ENCODE data around the gene FAM53A.

Gene FAM53A

DNA sequence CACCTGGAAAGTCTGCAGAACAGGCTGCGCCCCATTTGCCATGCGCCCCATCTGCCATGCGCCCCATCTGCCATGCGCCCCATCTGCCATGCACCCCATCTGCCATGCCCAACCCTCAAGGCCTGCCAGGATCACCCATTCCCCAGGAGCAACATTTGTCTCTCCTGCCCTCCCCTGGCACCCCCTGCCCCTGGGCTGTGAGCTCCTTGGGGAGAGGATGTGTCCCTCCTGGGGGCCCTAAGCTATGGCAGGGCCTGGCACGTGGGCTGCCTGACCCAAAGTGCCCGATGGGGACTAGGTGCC lies 82.6 kb downstream of the FAM53A start:
- no peak overlapping the region for H2BK15ac ChIP-seq (replicated peaks; ENCODE audit: low read depth)
- no peak overlapping the region for H3K56ac ChIP-seq (ENCODE audit: low read length)
- no peak overlapping the region for H3K9ac ChIP-seq (ENCODE audit: low read length)
- H3K79me2 ChIP-seq (ENCODE audit: control insufficient read depth, insufficient read depth, low read length), result no peaks in the 10 kb centered on the region
- no peak overlapping the region for H3K4me3 ChIP-seq (ENCODE audit: low read length)
- H2BK5ac ChIP-seq (ENCODE audit: low read length), result no peak overlapping the region
- no peaks in the 10 kb centered on the region for H3K27me3 ChIP-seq (ENCODE audit: insufficient read depth, low read length, poor library complexity)
- H3K4me1 ChIP-seq (ENCODE audit: control insufficient read depth, low read depth, low read length), result no peaks in the 10 kb centered on the region
- H3K4me2 ChIP-seq (ENCODE audit: low read length), result no peak overlapping the region
- H3K27ac ChIP-seq (ENCODE audit: low read depth, low read length), result no peak overlapping the region
- H3K18ac ChIP-seq (ENCODE audit: low read length), result no peak overlapping the region
- H2BK120ac ChIP-seq (ENCODE audit: low read depth, low read length), result no peak overlapping the region
- WGBS (ENCODE audit: extremely low coverage, insufficient coverage, low lambda C conversion rate), result no CpG with 5 or more reads among the region's 6 CpGs
- H3K79me1 ChIP-seq (ENCODE audit: low read length), result no peaks in the 10 kb centered on the region
- no peak for DNase-seq
- no peaks in the 10 kb centered on the region for H3K36me3 ChIP-seq (ENCODE audit: control insufficient read depth, insufficient read depth, low read length)
- no peak overlapping the region for H2AK5ac ChIP-seq (ENCODE audit: low read length)
- no peak overlapping the region for H3K4ac ChIP-seq (ENCODE audit: low read depth, low read length)
- no peak overlapping the region for H4K8ac ChIP-seq (ENCODE audit: low read depth, low read length)
- no peak overlapping the region for H3K23ac ChIP-seq (ENCODE audit: low read length)
- H4K5ac ChIP-seq (ENCODE audit: low read length), result no peak overlapping the region

GRCh38 chr4:1600811-1601532 lies 83.1 kb downstream of the FAM53A start:
- Histone ChIP-seq H3K36me3 (ENCODE audit: control insufficient read depth, insufficient read depth, low read length) (no peaks in the 10 kb centered on the region), H3K9ac (ENCODE audit: low read length) (no peak overlapping the region), H2BK15ac (replicated peaks; ENCODE audit: low read depth) (no peak overlapping the region), H3K79me2 (ENCODE audit: control insufficient read depth, insufficient read depth, low read length) (no peaks in the 10 kb centered on the region), H3K4me1 (ENCODE audit: control insufficient read depth, low read depth, low read length) (no peaks in the 10 kb centered on the region), H3K23ac (ENCODE audit: low read length) (no peak overlapping the region), H3K4me2 (ENCODE audit: low read length) (no peak overlapping the region), H2BK5ac (ENCODE audit: low read length) (no peak overlapping the region), H3K56ac (ENCODE audit: low read length) (no peak overlapping the region), H3K18ac (ENCODE audit: low read length) (no peak overlapping the region), H3K4me3 (ENCODE audit: low read length) (no peak overlapping the region), H3K27ac (ENCODE audit: low read depth, low read length) (no peak overlapping the region), H3K27me3 (ENCODE audit: insufficient read depth, low read length, poor library complexity) (no peaks in the 10 kb centered on the region), H3K79me1 (ENCODE audit: low read length) (no peaks in the 10 kb centered on the region), H4K8ac (ENCODE audit: low read depth, low read length) (no peak overlapping the region), H3K4ac (ENCODE audit: low read depth, low read length) (no peak overlapping the region), H2AK5ac (ENCODE audit: low read length) (no peak overlapping the region), H2BK120ac (ENCODE audit: low read depth, low read length) (no peak overlapping the region), H4K5ac (ENCODE audit: low read length) (no peak overlapping the region)
- no peak for DNase-seq
- WGBS (ENCODE audit: extremely low coverage, insufficient coverage, low lambda C conversion rate), result no CpG with 5 or more reads among the region's 27 CpGs

- Histone ChIP-seq H3K9ac (ENCODE audit: low read length) (no peak overlapping the region), H3K79me1 (ENCODE audit: low read length) (no peaks in the 10 kb centered on the region), H4K5ac (ENCODE audit: low read length) (no peak overlapping the region), H3K18ac (ENCODE audit: low read length) (no peak overlapping the region), H2AK5ac (ENCODE audit: low read length) (no peak overlapping the region), H2BK15ac (replicated peaks; ENCODE audit: low read depth) (no peak overlapping the region), H3K27me3 (ENCODE audit: insufficient read depth, low read length, poor library complexity) (no peaks in the 10 kb centered on the region), H3K4me3 (ENCODE audit: low read length) (no peak overlapping the region), H3K4me1 (ENCODE audit: control insufficient read depth, low read depth, low read length) (no peaks in the 10 kb centered on the region), H2BK5ac (ENCODE audit: low read length) (no peak overlapping the region), H3K23ac (ENCODE audit: low read length) (no peak overlapping the region), H3K4ac (ENCODE audit: low read depth, low read length) (no peak overlapping the region), H3K36me3 (ENCODE audit: control insufficient read depth, insufficient read depth, low read length) (no peaks in the 10 kb centered on the region), H2BK120ac (ENCODE audit: low read depth, low read length) (no peak overlapping the region), H3K56ac (ENCODE audit: low read length) (no peak overlapping the region), H4K8ac (ENCODE audit: low read depth, low read length) (no peak overlapping the region), H3K27ac (ENCODE audit: low read depth, low read length) (no peak overlapping the region), H3K4me2 (ENCODE audit: low read length) (no peak overlapping the region), H3K79me2 (ENCODE audit: control insufficient read depth, insufficient read depth, low read length) (no peaks in the 10 kb centered on the region)
- DNase-seq, result no peak
- WGBS (ENCODE audit: extremely low coverage, insufficient coverage, low lambda C conversion rate), result no CpG with 5 or more reads among the region's 15 CpGs
Observed at GRCh38 chr4:1600211-1600780, 83.8 kb downstream of the FAM53A start.

DNA sequence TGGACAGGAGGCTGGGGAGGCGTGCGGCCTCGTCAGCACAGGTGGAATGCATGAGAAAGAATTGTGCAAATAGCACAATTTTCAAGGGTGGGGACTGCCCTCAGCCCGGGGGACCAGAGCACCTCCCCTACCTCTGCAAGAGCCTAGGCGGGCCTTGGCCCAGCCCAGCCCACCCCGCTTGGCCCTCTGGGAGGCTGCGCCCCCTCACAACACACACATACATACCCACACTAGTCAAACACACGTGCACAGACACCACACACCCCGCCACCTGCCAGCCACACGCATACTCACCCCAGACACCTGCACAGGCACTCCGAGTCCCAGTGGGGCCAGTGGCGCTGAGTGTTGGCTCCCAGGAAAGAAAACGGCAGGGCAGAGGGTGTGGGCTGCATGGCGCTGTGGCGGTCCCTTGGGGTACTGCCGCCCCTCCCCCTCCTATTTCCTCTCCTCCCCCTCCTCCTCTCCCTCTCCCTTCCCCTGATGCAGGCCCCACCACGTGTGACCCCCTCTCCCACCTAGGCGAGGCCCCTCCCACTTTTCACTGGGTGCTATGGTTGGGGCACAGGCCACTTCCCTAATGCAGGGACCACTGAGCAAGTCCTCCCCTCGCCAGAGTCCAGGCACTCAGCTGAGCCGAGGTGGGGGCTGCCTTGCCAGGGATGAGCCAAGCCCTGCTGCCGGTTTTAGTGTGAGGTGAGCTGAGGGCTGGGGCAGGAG lies 84.5 kb downstream of the FAM53A start:
- no peaks in the 10 kb centered on the region for H3K79me1 ChIP-seq (ENCODE audit: low read length)
- H3K23ac ChIP-seq (ENCODE audit: low read length), result no peak overlapping the region
- H3K27me3 ChIP-seq (ENCODE audit: insufficient read depth, low read length, poor library complexity), result no peaks in the 10 kb centered on the region
- no CpG with 5 or more reads among the region's 21 CpGs for WGBS (ENCODE audit: extremely low coverage, insufficient coverage, low lambda C conversion rate)
- H3K4me3 ChIP-seq (ENCODE audit: low read length), result no peak overlapping the region
- H3K9ac ChIP-seq (ENCODE audit: low read length), result no peak overlapping the region
- peak overlapping the region; percentile 15 for H3K56ac ChIP-seq (ENCODE audit: low read length)
- no peak overlapping the region for H4K5ac ChIP-seq (ENCODE audit: low read length)
- no peak overlapping the region for H2AK5ac ChIP-seq (ENCODE audit: low read length)
- no peak overlapping the region for H3K4me2 ChIP-seq (ENCODE audit: low read length)
- no peaks in the 10 kb centered on the region for H3K36me3 ChIP-seq (ENCODE audit: control insufficient read depth, insufficient read depth, low read length)
- H3K4me1 ChIP-seq (ENCODE audit: control insufficient read depth, low read depth, low read length), result no peaks in the 10 kb centered on the region
- no peak overlapping the region for H2BK5ac ChIP-seq (ENCODE audit: low read length)
- no peak for DNase-seq
- no peak overlapping the region for H2BK15ac ChIP-seq (replicated peaks; ENCODE audit: low read depth)
- H4K8ac ChIP-seq (ENCODE audit: low read depth, low read length), result no peak overlapping the region
- no peak overlapping the region for H2BK120ac ChIP-seq (ENCODE audit: low read depth, low read length)
- H3K79me2 ChIP-seq (ENCODE audit: control insufficient read depth, insufficient read depth, low read length), result no peaks in the 10 kb centered on the region
- H3K27ac ChIP-seq (ENCODE audit: low read depth, low read length), result no peak overlapping the region
- no peak overlapping the region for H3K18ac ChIP-seq (ENCODE audit: low read length)
- H3K4ac ChIP-seq (ENCODE audit: low read depth, low read length), result no peak overlapping the region

DNA sequence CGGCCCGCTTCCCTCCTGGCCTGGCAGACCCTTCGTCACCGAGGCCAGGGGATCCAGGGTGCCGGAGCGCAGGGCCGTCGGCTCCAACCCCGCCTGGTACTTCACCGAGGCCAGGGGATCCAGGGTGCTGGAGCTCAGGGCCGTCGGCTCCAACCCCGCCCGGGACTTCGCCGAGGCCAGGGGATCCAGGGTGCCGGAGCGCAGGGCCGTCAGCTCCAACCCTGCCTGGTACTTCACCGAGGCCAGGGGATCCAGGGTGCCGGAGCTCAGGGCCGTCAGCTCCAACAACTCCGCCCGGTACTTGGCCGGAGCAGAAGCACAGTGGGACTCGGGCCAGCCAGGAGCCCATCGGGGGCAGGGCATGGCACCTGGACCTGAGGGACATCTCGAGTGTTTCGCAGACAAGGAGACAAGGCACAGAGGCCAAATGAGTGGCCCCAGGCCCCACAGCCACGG lies 85.1 kb downstream of the FAM53A start:
- no peak overlapping the region for H4K8ac ChIP-seq (ENCODE audit: low read depth, low read length)
- H3K4ac ChIP-seq (ENCODE audit: low read depth, low read length), result no peak overlapping the region
- no peak overlapping the region for H3K23ac ChIP-seq (ENCODE audit: low read length)
- no peaks in the 10 kb centered on the region for H3K79me1 ChIP-seq (ENCODE audit: low read length)
- no peaks in the 10 kb centered on the region for H3K36me3 ChIP-seq (ENCODE audit: control insufficient read depth, insufficient read depth, low read length)
- H3K79me2 ChIP-seq (ENCODE audit: control insufficient read depth, insufficient read depth, low read length), result no peaks in the 10 kb centered on the region
- no peak overlapping the region for H2AK5ac ChIP-seq (ENCODE audit: low read length)
- no peak overlapping the region for H4K5ac ChIP-seq (ENCODE audit: low read length)
- H2BK120ac ChIP-seq (ENCODE audit: low read depth, low read length), result no peak overlapping the region
- no peak for DNase-seq
- H3K56ac ChIP-seq (ENCODE audit: low read length), result no peak overlapping the region
- H2BK5ac ChIP-seq (ENCODE audit: low read length), result no peak overlapping the region
- H3K9ac ChIP-seq (ENCODE audit: low read length), result no peak overlapping the region
- no peak overlapping the region for H2BK15ac ChIP-seq (replicated peaks; ENCODE audit: low read depth)
- H3K4me3 ChIP-seq (ENCODE audit: low read length), result no peak overlapping the region
- WGBS (ENCODE audit: extremely low coverage, insufficient coverage, low lambda C conversion rate), result no CpG with 5 or more reads among the region's 30 CpGs
- H3K4me1 ChIP-seq (ENCODE audit: control insufficient read depth, low read depth, low read length), result no peaks in the 10 kb centered on the region
- no peak overlapping the region for H3K27ac ChIP-seq (ENCODE audit: low read depth, low read length)
- no peak overlapping the region for H3K4me2 ChIP-seq (ENCODE audit: low read length)
- no peak overlapping the region for H3K18ac ChIP-seq (ENCODE audit: low read length)
- no peaks in the 10 kb centered on the region for H3K27me3 ChIP-seq (ENCODE audit: insufficient read depth, low read length, poor library complexity)

Measured in mesendoderm (in vitro differentiated cells).